Hepatocyte (in vitro differentiated cells): Measurements from ENCODE around the gene CD177.

ENCODE experiments used
- EZH2phosphoT487 ChIP-seq: fragments of 200-600 bp; sonication (generic); IDR thresholded peaks from one replicate; pipeline ENCODE4 v1.6.1; 2018; ENCODE audit warnings: antibody characterized with exemption, mild to moderate bottlenecking, low read depth, moderate library complexity; ENCODE audit not compliant: unreplicated experiment, severe bottlenecking
- TF ChIP-seq, protein P1 (sequence below): fragments of 200-600 bp; sonication (generic); IDR thresholded peaks from 2 replicates; pipeline ENCODE4 v1.5.1; 2016; ENCODE audit warnings: antibody characterized with exemption, mild to moderate bottlenecking; ENCODE audit not compliant: poor library complexity

DNA sequence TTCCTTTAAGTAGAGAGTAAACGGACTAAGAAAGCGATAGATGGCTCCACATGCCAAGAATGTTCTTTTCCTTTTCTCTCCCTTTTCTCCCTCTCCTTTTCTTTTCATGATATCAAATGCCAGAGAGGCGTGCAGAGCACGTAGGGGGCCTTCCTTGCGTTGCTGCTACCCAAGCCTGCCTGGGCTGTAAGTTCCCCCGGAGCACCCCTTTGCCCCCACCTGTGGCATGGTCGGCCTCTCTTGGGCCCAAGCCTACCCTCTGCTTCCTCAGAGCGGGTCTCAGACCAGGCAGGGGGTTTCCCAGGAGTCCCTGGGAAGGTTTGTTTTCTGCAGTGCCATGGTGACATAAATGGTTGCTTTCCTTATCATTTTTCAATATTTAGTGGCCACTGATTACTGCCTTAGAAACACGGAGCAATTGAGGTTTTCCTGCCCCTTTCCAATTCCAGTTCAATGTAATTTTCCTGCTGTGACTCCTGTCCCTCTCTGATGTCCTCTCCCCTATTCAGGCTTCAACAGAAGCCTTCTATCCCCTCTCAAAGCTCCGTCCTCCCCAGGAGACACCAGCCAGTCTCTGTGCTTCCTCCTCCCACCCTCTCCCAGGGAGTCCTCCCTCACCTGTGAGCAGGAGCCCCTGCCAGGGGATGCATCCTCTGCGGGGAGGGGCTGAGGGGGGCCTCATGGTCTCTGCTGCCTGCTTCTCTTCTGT is 22.6 kb upstream of the CD177 start:
- TF ChIP-seq, protein P1, sequence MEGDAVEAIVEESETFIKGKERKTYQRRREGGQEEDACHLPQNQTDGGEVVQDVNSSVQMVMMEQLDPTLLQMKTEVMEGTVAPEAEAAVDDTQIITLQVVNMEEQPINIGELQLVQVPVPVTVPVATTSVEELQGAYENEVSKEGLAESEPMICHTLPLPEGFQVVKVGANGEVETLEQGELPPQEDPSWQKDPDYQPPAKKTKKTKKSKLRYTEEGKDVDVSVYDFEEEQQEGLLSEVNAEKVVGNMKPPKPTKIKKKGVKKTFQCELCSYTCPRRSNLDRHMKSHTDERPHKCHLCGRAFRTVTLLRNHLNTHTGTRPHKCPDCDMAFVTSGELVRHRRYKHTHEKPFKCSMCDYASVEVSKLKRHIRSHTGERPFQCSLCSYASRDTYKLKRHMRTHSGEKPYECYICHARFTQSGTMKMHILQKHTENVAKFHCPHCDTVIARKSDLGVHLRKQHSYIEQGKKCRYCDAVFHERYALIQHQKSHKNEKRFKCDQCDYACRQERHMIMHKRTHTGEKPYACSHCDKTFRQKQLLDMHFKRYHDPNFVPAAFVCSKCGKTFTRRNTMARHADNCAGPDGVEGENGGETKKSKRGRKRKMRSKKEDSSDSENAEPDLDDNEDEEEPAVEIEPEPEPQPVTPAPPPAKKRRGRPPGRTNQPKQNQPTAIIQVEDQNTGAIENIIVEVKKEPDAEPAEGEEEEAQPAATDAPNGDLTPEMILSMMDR: no peak
- TF ChIP-seq EZH2phosphoT487: no peak
